Measurements from ENCODE around the gene SLC19A1.
"Not testable (repeated sequence)": the region's sequence is repeated elsewhere in the genome, so short reads cannot be mapped to it uniquely, and the experiment has no call there.

The SLC19A1 gene

DNA sequence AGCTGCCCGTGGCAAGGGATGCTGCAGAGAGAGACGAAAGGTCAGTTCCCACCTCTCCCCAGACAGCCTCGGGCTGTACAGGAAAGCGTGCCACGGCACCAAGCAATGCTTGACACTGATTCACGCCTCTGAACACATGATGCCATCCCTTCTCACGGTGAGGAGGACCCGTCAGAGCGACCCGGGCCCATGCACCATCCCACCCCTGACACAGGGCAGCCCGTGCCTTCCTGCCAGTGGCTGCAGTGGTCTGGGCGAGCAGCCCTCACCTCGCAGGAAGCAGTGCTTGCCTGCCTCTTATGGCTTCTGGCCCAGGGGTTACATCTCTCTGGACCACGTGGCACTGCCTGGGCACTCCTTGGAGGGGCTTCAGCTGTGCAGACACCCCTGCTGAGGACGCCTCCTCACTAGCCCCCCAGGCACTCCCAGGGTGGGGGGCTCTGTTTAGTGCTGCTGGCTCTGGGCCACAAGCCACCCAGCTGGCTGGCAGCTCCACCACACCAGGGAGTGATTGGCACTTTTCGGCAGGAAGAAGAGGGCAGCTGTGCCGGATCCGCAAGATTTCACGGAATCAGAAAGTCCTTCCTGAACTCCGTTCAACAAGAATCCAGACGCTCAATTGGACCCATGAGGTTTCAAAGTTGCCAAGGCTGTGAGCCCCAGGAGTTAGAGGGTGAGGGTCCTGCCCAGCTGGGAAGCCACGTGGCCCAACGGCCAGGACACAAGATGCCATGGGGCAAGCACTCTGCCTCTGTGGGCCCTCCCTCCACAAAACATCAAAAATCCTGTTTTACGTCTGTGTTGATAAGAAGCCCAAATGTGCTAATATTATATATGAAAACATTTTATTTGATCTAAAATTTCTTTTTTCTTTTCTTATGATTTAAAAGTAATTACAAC lies 34.8 kb upstream of the SLC19A1 start:
- DNase-seq: no peak

DNA sequence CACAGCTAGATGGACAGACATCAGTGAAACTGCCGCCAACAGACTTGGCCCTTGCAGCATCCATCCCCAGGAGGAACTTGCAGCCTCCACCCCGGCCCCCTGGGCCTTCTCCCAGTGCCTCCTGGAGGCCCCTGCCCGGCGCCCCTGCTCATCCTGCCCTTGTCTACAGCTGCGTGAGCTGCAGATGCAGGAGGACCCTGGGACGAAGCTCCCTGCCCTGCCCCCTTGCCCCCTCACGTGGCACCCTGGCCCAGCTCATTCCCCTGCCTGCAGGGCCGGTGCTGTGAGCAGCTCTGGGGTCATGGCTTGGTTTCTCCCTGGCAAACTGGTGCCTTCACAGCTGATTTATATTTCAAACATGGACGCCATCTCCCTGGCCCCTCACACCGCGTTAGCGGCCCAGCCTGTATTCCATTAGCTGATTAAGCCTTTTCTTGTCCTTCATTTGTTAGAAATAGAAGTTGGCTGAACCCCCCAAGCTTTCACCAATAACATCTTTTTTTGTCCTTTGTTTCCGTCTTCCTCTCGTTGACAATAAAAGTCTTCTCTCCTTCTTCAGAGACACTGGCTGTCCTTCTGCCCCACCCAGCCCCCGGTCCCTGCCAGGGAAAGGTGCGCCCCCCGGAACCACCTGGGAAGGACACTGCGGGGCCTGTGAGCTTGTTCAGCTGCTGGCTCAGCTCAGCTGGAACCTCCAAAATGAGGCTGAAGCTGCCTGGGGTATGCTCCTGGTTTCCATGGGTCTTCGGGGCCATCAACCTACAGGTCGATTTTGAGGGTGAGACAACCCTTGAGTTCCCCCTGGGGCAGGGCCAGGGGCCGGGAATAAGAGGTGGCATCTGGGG lies 34.0 kb upstream of the SLC19A1 start:
- no peak for DNase-seq

DNA sequence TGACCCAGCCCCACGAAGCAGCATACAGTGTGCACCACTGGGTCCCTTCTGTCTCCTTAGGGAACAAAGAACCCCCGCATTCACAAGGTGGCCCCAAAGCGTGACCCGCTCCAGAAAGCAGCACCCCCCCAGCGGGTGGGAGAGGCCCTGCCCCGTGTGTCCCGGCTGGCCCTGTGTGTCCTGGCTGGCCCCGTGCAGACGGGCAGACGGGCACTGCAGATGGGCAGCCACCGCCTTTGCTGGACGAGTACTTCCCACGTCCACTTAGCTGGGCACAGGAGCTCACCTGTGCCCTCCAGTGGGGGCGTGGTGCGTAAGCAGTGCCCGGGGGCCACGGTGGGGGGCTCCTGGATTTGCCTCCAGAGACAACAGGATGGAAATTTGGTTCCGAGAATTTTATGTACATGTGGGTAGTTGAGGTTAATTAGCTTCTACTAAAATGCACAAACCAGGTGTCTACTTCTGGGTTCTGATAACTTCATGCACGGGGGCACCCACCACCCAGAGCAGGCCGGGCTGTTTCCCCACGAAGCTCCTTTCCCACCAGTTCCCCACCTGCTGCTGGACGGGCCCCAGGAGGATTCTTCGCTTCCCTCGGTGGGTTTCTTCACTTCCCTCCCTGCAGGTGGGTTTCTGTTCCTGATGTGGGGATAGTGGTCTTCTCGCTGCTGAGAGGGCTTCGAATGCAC lies 33.2 kb upstream of the SLC19A1 start:
- no peak for DNase-seq

DNA sequence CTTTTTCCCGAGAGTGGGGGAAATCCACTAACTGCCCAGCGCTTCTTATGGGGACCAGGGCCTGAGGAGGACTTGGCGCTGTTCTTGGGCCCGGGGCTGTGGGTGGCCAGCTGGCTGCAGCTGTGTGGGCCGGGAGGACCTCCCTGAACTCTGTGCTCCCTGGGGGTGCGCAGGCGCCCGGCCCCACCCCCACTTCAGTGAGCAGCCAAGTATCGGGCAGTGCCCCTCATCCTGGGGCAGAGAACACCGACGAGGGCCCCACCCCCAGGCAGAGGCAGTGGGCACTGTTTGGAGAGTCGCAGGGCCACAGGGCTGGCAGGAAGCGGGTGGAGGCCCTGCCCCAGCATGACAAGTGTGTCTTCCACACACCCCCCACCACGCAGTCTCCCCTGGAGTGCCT lies 32.5 kb upstream of the SLC19A1 start:
- DNase-seq: no peak

DNA sequence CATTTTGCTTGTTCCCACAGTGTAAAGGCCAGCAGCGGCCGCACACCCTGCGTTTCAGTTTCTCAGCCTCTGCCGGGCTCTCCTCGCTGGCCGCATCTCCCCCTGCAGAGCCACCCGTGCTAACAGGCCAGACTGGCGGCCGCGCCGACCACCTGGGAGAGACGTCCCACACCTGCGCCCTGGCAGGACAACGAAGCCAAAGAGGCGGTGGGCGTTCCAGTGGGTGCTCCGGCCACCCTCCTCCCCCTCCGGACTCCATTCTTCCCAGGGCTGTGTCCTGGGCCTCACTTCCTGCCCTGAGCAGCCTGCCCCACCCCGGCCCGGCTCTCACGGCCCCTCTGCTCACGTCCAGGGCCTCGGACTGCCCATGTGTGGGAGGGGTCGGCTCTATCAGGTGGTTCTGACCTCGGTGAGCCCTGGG lies 31.9 kb upstream of the SLC19A1 start:
- DNase-seq: no peak

DNA sequence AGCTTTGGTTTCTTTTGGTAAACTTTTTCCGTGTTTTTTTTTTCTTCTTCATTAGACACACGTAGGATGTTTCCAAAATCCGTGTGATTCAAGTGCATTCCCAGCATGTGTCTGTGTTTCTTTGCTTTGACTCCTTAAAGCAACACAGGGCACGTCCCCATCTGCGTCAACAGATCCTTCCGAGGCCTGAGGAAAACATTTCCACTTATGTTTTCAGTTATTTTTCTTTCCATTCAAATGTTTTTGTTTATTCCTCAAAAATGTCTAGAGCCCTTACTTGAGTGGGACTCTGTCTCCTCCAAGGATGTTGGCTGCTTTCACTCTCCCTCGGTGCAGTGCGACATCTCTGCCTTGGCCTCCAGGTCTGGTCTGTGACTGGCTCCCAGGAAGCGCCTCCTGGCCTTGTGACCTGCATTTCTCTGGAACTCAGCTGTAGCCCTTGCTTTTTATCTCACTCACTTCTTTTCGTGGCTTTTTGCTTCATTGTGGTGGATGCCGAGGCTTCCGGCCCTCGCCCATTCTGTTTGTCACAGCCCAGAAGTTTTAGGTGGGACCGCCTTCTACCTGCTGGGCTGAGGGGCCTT lies 31.3 kb upstream of the SLC19A1 start:
- DNase-seq: no peak

DNA sequence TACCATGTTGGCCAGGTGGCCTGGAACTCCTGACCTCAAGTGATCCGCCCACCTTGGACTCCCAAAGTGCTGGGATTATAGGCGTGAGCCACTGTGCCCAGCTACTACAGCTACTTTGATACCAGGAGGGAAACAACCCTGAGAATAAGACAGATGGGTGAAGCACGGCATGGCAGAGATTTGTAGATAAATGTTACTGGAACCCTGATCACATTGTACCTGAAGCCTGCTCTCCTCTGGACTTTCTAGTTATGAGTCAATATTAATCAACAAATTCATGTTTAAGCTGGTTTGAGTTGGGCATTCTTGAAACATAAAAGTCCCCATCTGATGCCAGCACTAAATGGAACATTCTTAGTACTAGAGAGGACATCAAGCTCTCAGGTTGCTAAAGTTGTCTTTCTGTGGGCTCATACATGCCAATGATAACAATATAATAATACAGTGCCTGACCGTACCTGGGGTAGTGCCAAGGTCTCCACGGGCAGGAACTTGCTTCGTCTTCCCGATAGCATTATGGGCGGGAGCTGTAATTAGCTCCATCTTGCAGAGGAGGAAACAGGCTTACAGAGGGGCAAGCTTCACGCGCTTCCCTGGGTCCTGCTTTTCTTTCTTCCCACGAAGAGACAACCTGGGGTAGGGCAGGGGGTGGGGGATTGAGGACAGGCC lies 30.7 kb upstream of the SLC19A1 start:
- DNase-seq: no peak

DNA sequence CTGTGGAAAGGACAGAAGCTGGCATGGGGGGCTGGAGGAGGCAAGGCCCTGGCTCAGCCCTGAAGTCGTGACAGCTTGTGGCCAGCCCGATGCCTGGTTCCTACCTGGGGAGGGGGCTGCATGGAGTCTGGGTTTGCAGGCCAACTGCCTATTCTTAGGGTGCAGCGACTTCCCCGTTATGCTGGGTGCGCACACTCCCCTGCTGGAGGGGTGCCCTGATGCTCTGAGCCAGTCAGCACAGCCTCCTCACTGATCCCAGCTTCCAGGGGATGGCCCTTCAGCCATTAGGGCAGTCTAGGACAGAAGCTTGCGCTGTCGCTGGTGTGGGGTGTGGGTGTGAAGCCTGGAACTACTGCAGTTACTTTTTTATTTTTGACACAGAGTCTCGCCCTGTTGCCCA lies 30.0 kb upstream of the SLC19A1 start:
- DNase-seq: no peak

DNA sequence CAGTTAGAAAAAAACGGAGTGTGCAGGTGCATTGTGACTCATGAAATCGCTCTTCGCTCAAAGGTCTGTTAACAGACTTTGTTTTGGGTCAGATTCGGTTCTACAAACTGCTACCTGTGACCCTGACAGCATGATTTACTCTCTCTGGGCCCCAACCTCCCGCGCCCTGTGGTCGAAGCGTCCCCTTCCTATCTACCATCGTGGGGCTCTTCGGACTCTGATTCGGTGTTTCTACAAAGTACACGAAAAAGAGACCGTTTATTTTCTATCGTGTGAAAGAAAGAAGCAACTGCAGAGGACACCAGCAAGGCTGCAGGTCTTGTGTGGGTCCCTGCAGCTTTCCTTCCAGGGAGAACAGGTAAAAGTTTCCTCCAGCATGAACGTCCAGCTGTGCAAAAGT lies 29.4 kb upstream of the SLC19A1 start:
- no peak for DNase-seq

DNA sequence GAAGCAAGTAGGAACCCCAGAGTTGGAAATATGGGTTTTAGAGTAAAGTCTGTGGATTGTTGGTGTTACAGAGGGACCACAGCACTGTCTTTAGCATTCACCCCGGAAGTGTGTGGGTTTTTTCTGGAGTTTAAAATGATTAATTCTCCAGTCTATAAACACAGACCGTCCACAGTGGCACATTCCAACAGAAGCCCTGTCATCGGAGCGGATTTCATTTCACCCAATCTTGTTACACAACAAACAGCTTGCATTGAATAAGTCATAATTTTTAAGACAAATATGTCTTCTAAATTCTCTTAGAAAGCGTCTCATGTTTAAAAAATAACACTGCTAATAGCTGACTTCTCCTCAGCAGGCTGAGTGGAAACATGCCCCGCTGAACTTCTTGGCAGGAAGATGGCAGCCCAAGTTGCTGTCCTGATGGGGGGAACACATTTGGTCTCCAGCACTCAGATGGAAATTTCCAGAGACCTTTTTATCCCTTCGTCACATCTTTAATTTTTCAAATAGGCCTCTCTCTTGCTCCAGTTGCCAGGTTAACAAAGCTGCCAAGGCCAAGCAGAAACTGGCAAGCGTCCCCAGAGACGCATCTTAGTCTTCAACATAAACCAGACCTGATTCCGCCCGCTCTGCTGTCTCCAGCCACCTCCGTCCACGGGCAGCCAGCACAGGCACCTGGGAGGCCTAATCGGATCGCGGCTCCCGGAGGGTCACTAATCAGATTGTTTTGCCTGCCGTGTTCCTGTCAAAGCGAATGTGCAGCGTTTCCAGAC lies 28.8 kb upstream of the SLC19A1 start:
- DNase-seq: no peak

DNA sequence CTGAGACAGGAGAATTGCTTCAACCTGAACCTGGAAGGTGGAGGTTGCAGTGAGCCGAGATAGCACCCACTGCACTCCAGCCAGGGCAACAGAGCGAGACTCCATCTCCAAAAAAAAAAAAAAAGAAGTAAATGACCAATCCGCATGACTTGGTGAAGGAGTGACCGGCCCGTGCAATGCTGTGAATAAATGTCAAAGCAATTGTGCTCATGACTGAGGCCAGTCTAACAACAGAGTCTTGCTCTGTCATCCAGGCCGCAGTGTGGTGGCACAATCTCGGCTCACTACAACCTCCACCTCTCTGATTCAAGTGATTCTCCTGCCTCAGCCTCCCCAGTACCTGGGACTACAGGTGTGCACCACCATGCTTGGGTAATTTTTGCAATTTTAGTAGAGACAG lies 27.8 kb upstream of the SLC19A1 start:
- DNase-seq: no peak

DNA sequence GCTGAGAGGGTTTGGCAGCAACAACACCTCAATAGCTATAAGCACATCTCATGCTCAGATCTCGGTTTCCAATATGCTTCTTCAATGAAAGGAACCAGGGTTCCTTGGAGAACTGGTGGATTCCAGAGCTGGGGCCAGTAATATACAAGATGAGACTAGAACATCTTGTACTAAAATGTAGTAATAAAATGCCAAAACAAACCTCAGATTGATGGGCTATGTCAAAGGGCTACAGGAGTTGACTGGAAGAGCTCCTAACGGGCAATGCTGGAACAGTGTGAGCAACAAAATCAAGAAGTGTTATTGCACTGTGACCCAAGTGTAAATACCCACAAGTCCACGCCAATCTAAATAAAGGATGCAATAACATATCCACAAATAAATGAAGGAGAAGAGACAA lies 26.1 kb upstream of the SLC19A1 start:
- DNase-seq: no peak

DNA sequence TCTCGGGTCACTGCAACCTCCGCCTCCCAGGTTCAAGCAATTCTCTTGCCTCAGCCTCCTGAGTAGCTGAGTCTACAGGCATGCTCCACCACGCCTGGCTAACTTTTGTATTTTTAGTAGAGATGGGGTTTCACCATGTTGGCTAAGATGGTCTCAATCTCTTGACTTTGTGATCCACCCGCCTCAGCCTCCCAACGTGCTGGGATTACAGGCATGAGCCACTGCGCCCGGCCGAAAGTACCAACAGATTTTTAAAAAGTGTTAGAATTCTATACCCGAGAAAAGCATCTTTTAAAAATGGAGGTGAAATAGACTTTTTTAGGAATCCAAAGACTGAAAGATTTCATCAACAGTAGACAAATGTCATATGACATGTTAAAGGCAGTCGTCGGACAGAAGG lies 21.9 kb upstream of the SLC19A1 start:
- not testable (repeated sequence) for DNase-seq

DNA sequence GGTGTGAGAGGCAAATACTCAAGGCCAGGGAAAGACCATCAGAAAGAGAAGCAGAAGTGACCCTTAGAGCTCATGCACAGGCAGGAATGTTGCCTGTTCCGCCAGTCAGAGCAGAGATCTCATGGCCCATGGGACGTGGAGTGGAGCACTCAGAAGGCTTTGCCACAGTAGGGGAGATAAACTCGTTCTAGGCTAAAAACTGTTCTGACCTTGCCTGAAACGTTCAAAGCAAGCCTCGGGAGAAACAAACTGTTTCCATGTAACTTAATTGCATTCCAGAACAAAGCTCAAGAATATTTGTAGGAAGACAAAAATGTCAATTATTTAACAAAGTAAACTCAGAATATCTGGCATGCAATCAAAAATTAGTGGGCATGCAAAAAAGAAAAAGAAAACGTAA lies 20.7 kb upstream of the SLC19A1 start:
- no peak for DNase-seq

DNA sequence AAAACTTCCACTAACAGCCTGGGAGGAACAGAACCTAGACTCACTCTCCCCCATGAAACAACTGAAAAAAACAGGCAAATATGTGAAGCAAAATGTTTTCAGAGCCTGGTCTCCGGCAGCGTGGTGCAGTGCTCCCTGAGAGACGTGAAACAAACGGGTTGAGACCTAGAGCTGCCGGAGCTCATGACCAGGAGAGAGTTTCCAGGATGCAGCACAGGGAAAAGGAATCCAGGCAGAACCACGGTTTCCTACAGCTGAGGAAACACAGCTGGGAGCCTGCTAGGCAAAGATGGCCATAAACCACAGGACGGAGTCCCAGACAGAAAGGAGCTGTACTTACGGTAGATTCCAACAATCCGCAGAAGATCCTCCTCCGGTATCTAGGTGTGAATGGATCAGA lies 20.2 kb upstream of the SLC19A1 start:
- DNase-seq: no peak

DNA sequence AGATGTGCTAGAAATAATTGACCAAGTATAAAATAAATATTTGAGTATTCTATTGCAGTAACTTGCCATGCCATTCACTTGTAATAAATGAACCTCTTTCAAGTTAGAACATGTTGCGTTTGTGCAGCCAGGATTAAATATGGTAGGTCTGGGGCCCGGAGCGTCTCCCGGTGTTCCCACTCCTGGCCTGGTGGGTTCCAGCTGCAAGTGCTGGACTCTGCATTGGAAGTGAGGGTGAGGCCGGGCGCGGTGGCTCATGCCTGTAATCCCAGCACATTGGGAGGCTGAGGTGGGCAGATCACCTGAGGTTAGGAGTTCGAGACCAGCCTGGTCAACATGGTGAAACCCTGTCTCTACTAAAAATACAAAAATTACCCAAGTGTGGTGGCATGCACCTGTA lies 19.0 kb upstream of the SLC19A1 start:
- DNase-seq: not testable (repeated sequence)

DNA sequence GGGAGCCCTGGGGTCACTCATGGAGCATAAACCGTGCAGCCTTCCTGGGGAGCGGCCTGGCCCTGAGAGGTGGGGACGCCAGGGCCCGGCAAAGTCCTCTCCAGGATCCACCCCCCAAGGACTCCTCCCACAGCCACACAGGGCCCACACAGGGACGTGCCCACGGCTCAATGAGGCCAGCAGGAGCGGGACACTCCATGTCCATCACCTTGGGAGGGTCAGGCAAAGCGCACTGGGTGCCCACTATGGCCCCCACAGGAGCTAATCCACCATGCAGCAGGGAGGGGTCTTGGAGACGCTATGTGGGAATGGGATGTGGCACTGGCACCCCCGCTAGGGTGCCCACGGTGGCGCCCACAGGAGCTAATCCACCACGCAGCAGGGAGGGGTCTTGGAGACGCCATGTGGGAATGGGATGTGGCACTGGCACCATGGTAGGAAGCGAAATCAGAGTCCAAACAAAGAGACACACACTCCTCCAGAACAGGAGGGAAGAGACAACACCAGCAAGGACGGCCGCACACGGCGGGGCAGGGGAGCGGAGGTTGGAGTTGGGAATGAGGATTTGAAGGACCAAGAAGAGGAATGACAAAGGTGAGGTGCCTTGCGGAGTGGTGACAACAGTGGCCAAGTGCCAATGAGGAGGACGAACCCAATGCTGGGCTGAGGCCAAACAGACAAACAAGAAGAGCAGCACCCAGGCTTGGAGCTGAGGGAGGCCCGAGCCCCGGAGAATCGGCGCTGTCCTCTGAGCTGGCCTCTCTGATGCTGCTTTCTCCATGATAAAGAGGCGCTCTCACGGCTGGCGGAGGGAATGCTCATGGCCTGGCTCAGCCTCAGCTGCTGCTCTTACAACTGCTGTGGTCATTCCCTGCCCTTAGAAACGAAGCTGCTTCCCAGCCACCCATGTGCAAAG lies 18.1 kb upstream of the SLC19A1 start:
- no peak for DNase-seq

DNA sequence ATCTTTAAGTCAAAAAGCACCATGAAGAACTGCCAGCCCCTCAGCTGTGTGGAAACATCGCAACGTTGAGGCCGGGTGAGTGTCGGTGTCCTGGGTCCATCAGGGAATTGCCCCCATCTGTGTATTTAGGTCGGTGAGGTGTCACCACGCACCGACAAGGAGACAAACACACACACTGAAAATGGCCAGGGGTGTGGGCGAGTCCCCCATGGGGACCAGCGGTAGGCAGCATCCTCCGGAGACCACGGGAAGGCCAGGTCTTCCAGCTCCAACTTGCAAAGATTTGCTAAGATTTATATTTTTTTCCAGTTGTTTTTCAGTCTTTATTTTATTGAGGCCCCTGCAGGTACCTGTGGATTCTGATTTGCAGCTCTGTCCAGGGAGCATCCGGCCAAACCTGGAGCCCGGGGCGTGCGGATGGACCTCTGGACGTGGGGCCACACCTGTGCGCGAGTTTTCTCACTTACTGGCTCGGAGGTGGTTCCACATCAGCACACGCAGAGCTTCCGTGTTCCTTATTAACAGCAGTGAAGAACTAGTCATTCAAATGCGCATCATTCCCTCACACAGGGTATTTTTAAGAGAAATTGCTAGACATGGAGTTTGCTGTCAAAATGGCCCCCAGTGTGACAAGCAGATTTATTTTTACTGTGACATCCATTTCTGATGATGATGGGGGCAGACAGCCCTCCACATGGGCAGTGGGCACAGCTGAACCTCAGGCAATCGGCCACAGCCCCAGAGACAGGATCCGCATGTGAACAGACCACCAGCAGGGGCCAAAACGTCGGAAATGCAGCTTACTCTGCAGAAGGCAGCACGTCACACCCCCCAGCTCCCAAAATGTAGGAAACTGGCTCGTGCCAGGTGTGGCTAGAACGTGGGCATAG lies 17.2 kb upstream of the SLC19A1 start:
- DNase-seq: no peak

DNA sequence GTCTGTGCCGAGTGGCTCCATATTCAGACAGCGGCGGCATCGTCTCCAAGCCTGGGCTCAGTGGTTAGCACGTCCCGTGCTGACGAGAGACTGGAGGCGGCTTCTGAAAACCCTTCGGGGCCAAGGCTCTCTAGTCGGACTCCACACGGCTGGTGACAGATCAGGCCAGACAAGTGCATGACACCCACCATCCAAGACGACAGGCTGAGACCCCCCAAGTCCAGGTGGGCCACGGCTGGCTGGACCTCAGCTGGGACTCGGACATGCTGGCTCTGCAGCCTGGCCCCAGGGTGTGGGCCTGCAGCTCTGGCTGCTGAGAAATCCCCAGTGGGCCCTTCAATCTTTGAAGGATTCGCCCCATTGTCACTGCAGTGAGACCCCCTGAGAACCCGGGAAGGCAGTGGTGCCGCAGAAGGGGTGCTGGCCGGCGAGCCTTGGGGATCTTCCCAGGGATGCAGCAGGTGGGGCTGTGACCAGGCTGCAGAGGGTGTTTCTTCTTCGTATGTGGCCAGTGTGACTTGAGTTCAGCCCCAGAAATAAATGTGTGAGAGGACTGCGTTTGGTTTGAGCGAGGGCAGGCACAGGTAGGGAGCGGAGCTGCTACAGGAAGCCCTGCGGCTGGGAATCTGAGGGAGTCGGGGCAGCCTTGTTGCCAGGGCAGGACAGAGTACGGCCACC lies 15.9 kb upstream of the SLC19A1 start:
- DNase-seq: no peak
